GM23338 (cell line): ENCODE results near the gene ID4. TPM values are rescaled to one million over a fixed set of nuclear protein-coding genes. Genes with fewer than 3 reads are reported as not detected.

Source experiments
- ATAC-seq: fragments of 200-7000 bp; cut with Tn5 transposase; 3 replicates; pipeline ENCODE4 v1.9.1; 2020
- DNase-seq: peaks from one replicate; pipeline ENCODE4 v3.0.0-alpha.2; 2015; ENCODE audit warnings: low spot score
- H2AFZ ChIP-seq: fragments of 200-600 bp; sonication (generic); 2 replicates; pipeline ENCODE4 v1.8.0; 2016; ENCODE audit warnings: antibody characterized with exemption, mild to moderate bottlenecking, moderate library complexity
- H3F3A ChIP-seq: fragments of 200-600 bp; sonication (generic); replicated peaks from 2 replicates; pipeline ENCODE4 v1.8.0; 2017; ENCODE audit warnings: antibody characterized with exemption, mixed run types, low read depth
- H3K27ac ChIP-seq: fragments of 200-600 bp; sonication (generic); 2 replicates; pipeline ENCODE4 v1.6.1; 2016; ENCODE audit warnings: low read depth
- H3K27me3 ChIP-seq: fragments of 200-600 bp; sonication (generic); 2 replicates; pipeline ENCODE4 v1.8.0; 2016; ENCODE audit warnings: mild to moderate bottlenecking, mixed run types, moderate library complexity; ENCODE audit not compliant: insufficient read depth
- H3K36me3 ChIP-seq: fragments of 200-600 bp; sonication (generic); 2 replicates; pipeline ENCODE4 v1.8.0; 2016; ENCODE audit warnings: mild to moderate bottlenecking; ENCODE audit not compliant: insufficient read depth
- H3K4me1 ChIP-seq: fragments of 200-600 bp; sonication (generic); 2 replicates; pipeline ENCODE4 v1.8.0; 2016; ENCODE audit warnings: mild to moderate bottlenecking, moderate library complexity; ENCODE audit not compliant: insufficient read depth
- H3K4me2 ChIP-seq: fragments of 200-600 bp; sonication (generic); 2 replicates; pipeline ENCODE4 v1.7.1; 2017; ENCODE audit warnings: mixed run types
- H3K4me3 ChIP-seq: fragments of 200-600 bp; sonication (generic); 2 replicates; pipeline ENCODE4 v1.6.1; 2016; ENCODE audit warnings: mixed run types
- H3K79me2 ChIP-seq: fragments of 200-600 bp; sonication (generic); replicated peaks from 2 replicates; pipeline ENCODE4 v1.8.0; 2017; ENCODE audit warnings: mild to moderate bottlenecking; ENCODE audit not compliant: insufficient read depth
- H3K9me2 ChIP-seq: fragments of 200-600 bp; sonication (generic); 2 replicates; pipeline ENCODE4 v1.8.0; 2017; ENCODE audit not compliant: insufficient read depth
- H4K20me1 ChIP-seq: fragments of 200-600 bp; sonication (generic); replicated peaks from 2 replicates; pipeline ENCODE4 v1.8.0; 2017; ENCODE audit warnings: mild to moderate bottlenecking; ENCODE audit not compliant: insufficient read depth
- H3K27ac Mint-ChIP-seq: 2 replicates; pipeline ENCODE4 v1.8.0; 2020; ENCODE audit warnings: inconsistent platforms, mild to moderate bottlenecking, moderate library complexity, mixed read lengths
- H3K27me3 Mint-ChIP-seq: 3 replicates; pipeline ENCODE4 v1.8.0; 2022; ENCODE audit warnings: low read depth, mild to moderate bottlenecking, moderate library complexity, mixed read lengths, inconsistent platforms; ENCODE audit not compliant: insufficient read depth, poor library complexity
- H3K36me3 Mint-ChIP-seq: 3 replicates; pipeline ENCODE4 v1.8.0; 2021; ENCODE audit warnings: low read depth, mild to moderate bottlenecking, inconsistent platforms, moderate library complexity, mixed read lengths
- H3K4me1 Mint-ChIP-seq: 3 replicates; pipeline ENCODE4 v1.8.0; 2020; ENCODE audit warnings: mild to moderate bottlenecking, inconsistent platforms, mixed read lengths
- H3K4me3 Mint-ChIP-seq: 3 replicates; pipeline ENCODE4 v1.8.0; 2021; ENCODE audit warnings: moderate library complexity, mild to moderate bottlenecking, inconsistent platforms, mixed read lengths
- H3K9me3 Mint-ChIP-seq: 3 replicates; pipeline ENCODE4 v1.8.0; 2020; ENCODE audit warnings: moderate library complexity, mild to moderate bottlenecking, inconsistent platforms, mixed read lengths
- CREB1 ChIP-seq: fragments of 250-450 bp; sonication (Bioruptor Pico); IDR thresholded peaks from 2 replicates; pipeline ENCODE4 v1.5.0; 2020; ENCODE audit warnings: low read depth, mild to moderate bottlenecking, moderate library complexity
- EZH2 ChIP-seq: fragments of 200-600 bp; sonication (generic); IDR thresholded peaks from one replicate; pipeline ENCODE4 v1.8.0; 2017; ENCODE audit warnings: antibody characterized with exemption, mild to moderate bottlenecking, low read depth; ENCODE audit not compliant: unreplicated experiment
- EZH2phosphoT487 ChIP-seq: fragments of 200-600 bp; sonication (generic); IDR thresholded peaks from one replicate; pipeline ENCODE4 v1.8.1; 2018; ENCODE audit warnings: antibody characterized with exemption; ENCODE audit not compliant: unreplicated experiment
- JUNB ChIP-seq: IDR thresholded peaks from one replicate; pipeline ENCODE4 v1.6.1; 2016; ENCODE audit warnings: antibody characterized with exemption; ENCODE audit not compliant: unreplicated experiment
- NANOG ChIP-seq: IDR thresholded peaks from 2 replicates; pipeline ENCODE4 v1.6.1; 2016; ENCODE audit warnings: antibody characterized with exemption, borderline replicate concordance
- POLR2AphosphoS5 ChIP-seq: IDR thresholded peaks from 2 replicates; pipeline ENCODE4 v1.6.1; 2016; ENCODE audit warnings: antibody characterized with exemption, low read depth
- ZNF114 ChIP-seq: fragments of 250-450 bp; sonication (Bioruptor Pico); IDR thresholded peaks from 2 replicates; pipeline ENCODE4 v1.5.0; 2020; ENCODE audit warnings: mild to moderate bottlenecking, moderate library complexity
- ZNF331 ChIP-seq: fragments of 250-450 bp; sonication (Bioruptor Pico); IDR thresholded peaks from 2 replicates; pipeline ENCODE4 v1.5.0; 2020; ENCODE audit warnings: low read depth, mild to moderate bottlenecking, moderate library complexity
- polyA plus RNA-seq: library from polyadenylated mRNA; unstranded; fragments of >200 nt; fragmentation: Nextera tagmentation; extraction: Ambion mirVana; gene quantifications from 2 replicates; pipeline ENCODE4 v1.2.1, GENCODE V29; 2016
- total RNA-seq: library from RNA; depleted of rRNA; stranded (reverse); fragments of >200 nt; shearing (Covaris generic); gene quantifications from 2 replicates; pipeline ENCODE4 v1.2.3, GENCODE V29; 2014
- TF ChIP-seq, protein P1 (sequence below): IDR thresholded peaks from one replicate; pipeline ENCODE4 v1.6.1; 2018; ENCODE audit warnings: antibody characterized with exemption; ENCODE audit not compliant: unreplicated experiment
- TF ChIP-seq, protein P2 (sequence below): IDR thresholded peaks from 2 replicates; pipeline ENCODE4 v1.6.1; 2016; ENCODE audit warnings: antibody characterized with exemption
- TF ChIP-seq, protein P3 (sequence below): fragments of 250-450 bp; sonication (Bioruptor Pico); IDR thresholded peaks from 2 replicates; pipeline ENCODE4 v1.5.0; 2020; ENCODE audit warnings: mild to moderate bottlenecking, moderate library complexity

Gene ID4
- total and polyA plus RNA-seq, 2 experiments from 2014 or later: 3.7 to 7.0 TPM

DNA sequence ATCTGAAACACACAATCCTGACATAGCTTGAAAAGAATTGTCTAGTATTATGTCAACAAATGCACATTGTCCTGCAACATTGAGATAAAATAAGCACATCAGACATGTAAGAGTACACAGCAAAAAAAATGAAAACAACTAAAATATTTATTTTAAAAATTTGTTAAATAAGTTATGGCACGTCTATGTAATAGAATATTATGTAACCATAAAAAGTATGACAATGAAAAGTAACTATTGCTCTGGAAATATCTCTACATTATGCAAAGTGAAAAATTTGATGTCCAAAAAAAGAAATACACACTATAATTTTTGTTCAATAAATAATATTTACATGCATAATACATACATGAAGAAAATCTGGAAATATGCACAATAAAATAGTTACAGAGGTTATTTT lies 9.3 kb upstream of the ID4 start (continued):
- TF ChIP-seq, protein P1, sequence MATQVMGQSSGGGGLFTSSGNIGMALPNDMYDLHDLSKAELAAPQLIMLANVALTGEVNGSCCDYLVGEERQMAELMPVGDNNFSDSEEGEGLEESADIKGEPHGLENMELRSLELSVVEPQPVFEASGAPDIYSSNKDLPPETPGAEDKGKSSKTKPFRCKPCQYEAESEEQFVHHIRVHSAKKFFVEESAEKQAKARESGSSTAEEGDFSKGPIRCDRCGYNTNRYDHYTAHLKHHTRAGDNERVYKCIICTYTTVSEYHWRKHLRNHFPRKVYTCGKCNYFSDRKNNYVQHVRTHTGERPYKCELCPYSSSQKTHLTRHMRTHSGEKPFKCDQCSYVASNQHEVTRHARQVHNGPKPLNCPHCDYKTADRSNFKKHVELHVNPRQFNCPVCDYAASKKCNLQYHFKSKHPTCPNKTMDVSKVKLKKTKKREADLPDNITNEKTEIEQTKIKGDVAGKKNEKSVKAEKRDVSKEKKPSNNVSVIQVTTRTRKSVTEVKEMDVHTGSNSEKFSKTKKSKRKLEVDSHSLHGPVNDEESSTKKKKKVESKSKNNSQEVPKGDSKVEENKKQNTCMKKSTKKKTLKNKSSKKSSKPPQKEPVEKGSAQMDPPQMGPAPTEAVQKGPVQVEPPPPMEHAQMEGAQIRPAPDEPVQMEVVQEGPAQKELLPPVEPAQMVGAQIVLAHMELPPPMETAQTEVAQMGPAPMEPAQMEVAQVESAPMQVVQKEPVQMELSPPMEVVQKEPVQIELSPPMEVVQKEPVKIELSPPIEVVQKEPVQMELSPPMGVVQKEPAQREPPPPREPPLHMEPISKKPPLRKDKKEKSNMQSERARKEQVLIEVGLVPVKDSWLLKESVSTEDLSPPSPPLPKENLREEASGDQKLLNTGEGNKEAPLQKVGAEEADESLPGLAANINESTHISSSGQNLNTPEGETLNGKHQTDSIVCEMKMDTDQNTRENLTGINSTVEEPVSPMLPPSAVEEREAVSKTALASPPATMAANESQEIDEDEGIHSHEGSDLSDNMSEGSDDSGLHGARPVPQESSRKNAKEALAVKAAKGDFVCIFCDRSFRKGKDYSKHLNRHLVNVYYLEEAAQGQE: no peak
- TF ChIP-seq EZH2 (no peak), ZNF331 (CRISPR knock-in tag) (no peak), CREB1 (CRISPR knock-in tag) (no peak), NANOG (no peak)

DNA sequence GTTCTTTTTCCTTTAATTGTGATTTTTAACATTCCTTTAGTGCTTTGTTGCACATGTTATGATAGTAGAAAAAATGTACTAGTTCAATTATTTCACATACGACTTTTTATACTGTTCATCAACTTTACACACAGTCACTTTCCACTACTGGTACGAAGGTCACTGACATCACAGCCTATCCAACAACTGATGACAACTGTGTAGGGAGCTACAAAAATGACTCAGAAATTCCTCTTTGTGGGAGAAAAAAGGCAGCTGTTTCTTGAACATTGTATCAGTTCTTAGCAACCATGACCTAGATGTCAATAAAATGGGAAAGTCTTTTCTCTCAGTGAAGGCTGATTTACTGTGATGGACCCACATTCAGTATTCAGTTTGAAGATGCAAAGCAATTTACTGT lies 7.0 kb upstream of the ID4 start:
- Histone ChIP-seq H3K4me1 (0 out of 2 replicates have a peak, but pooled peaks cover 4% of the 10 kb centered on the region), H3K4me3 (no peak overlapping the region), H3F3A (no peaks in the 10 kb centered on the region), H3K27me3 (no peaks in the 10 kb centered on the region), H2AFZ (no peak overlapping the region), H3K27ac (no peak overlapping the region), H3K9me2 (no peaks in the 10 kb centered on the region), H4K20me1 (no peaks in the 10 kb centered on the region), H3K36me3 (no peaks in the 10 kb centered on the region), H3K79me2 (no peaks in the 10 kb centered on the region), H3K4me2 (no peak overlapping the region)
- H3K9me3 Mint-ChIP-seq: peaks cover 5% of the 10 kb centered on the region; the same call in 1 of the 3 replicates
- peaks cover 2% of the 10 kb centered on the region for H3K27me3 Mint-ChIP-seq
- H3K4me1 Mint-ChIP-seq: no peaks in the 10 kb centered on the region; the same call in 2 of the 3 replicates
- DNase-seq: no peak
- no peak overlapping the region for H3K4me3 Mint-ChIP-seq
- ATAC-seq: no peak
- no peaks in the 10 kb centered on the region for H3K36me3 Mint-ChIP-seq
- H3K27ac Mint-ChIP-seq: no peak overlapping the region
- TF ChIP-seq EZH2phosphoT487 (no peak), ZNF331 (CRISPR knock-in tag) (no peak), POLR2AphosphoS5 (no peak), JUNB (no peak), NANOG (no peak), EZH2 (no peak), ZNF114 (CRISPR knock-in tag) (no peak)
- TF ChIP-seq, protein P2, sequence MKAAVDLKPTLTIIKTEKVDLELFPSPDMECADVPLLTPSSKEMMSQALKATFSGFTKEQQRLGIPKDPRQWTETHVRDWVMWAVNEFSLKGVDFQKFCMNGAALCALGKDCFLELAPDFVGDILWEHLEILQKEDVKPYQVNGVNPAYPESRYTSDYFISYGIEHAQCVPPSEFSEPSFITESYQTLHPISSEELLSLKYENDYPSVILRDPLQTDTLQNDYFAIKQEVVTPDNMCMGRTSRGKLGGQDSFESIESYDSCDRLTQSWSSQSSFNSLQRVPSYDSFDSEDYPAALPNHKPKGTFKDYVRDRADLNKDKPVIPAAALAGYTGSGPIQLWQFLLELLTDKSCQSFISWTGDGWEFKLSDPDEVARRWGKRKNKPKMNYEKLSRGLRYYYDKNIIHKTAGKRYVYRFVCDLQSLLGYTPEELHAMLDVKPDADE: no peak
- TF ChIP-seq, protein P1: no peak
- TF ChIP-seq, protein P3, sequence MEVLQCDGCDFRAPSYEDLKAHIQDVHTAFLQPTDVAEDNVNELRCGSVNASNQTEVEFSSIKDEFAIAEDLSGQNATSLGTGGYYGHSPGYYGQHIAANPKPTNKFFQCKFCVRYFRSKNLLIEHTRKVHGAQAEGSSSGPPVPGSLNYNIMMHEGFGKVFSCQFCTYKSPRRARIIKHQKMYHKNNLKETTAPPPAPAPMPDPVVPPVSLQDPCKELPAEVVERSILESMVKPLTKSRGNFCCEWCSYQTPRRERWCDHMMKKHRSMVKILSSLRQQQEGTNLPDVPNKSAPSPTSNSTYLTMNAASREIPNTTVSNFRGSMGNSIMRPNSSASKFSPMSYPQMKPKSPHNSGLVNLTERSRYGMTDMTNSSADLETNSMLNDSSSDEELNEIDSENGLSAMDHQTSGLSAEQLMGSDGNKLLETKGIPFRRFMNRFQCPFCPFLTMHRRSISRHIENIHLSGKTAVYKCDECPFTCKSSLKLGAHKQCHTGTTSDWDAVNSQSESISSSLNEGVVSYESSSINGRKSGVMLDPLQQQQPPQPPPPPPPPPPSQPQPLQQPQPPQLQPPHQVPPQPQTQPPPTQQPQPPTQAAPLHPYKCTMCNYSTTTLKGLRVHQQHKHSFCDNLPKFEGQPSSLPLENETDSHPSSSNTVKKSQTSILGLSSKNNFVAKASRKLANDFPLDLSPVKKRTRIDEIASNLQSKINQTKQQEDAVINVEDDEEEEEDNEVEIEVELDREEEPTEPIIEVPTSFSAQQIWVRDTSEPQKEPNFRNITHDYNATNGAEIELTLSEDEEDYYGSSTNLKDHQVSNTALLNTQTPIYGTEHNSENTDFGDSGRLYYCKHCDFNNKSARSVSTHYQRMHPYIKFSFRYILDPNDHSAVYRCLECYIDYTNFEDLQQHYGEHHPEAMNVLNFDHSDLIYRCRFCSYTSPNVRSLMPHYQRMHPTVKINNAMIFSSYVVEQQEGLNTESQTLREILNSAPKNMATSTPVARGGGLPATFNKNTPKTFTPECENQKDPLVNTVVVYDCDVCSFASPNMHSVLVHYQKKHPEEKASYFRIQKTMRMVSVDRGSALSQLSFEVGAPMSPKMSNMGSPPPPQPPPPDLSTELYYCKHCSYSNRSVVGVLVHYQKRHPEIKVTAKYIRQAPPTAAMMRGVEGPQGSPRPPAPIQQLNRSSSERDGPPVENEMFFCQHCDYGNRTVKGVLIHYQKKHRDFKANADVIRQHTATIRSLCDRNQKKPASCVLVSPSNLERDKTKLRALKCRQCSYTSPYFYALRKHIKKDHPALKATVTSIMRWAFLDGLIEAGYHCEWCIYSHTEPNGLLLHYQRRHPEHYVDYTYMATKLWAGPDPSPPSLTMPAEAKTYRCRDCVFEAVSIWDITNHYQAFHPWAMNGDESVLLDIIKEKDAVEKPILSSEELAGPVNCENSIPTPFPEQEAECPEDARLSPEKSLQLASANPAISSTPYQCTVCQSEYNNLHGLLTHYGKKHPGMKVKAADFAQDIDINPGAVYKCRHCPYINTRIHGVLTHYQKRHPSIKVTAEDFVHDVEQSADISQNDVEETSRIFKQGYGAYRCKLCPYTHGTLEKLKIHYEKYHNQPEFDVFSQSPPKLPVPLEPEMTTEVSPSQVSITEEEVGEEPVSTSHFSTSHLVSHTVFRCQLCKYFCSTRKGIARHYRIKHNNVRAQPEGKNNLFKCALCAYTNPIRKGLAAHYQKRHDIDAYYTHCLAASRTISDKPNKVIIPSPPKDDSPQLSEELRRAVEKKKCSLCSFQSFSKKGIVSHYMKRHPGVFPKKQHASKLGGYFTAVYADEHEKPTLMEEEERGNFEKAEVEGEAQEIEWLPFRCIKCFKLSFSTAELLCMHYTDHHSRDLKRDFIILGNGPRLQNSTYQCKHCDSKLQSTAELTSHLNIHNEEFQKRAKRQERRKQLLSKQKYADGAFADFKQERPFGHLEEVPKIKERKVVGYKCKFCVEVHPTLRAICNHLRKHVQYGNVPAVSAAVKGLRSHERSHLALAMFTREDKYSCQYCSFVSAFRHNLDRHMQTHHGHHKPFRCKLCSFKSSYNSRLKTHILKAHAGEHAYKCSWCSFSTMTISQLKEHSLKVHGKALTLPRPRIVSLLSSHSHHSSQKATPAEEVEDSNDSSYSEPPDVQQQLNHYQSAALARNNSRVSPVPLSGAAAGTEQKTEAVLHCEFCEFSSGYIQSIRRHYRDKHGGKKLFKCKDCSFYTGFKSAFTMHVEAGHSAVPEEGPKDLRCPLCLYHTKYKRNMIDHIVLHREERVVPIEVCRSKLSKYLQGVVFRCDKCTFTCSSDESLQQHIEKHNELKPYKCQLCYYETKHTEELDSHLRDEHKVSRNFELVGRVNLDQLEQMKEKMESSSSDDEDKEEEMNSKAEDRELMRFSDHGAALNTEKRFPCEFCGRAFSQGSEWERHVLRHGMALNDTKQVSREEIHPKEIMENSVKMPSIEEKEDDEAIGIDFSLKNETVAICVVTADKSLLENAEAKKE: no peak
